Body of pancreas (tissue), 4 donors: Measurements from ENCODE around the gene LYRM4. TPM values are rescaled to one million over a fixed set of nuclear protein-coding genes. Genes with fewer than 3 reads are reported as not detected.
A peak's percentile ranks its signal among the peaks of the same experiment; 100 is the strongest.

Experiments
- ATAC-seq: fragments of 150-250 bp; one replicate; pipeline ENCODE4 v1.9.1; 2016
- DNase-seq, 4 donors: peaks; one replicate each; pipeline ENCODE4 v3.0.0-alpha.2; 2019
- H3K27ac ChIP-seq, 4 donors: fragments of 200-600 bp; sonication (generic); 1 replicate in 3 of 4; 2 replicates in 1 of 4; pipeline versions ENCODE4 v1.5.1 to v1.6.1; 2016 to 2019; ENCODE audit warnings: mild to moderate bottlenecking in 1 of 4, mixed read lengths in 1 of 4, moderate library complexity in 1 of 4
- H3K27me3 ChIP-seq, 2 donors: fragments of 200-600 bp; sonication (generic); one replicate each; pipeline ENCODE4 v1.6.0; 2016; ENCODE audit warnings: mild to moderate bottlenecking in 1 of 2
- H3K36me3 ChIP-seq, 2 donors: fragments of 200-600 bp; sonication (generic); replicated peaks in 1 of 2; 2 replicates each; pipeline ENCODE4 v1.5.1; 2016; ENCODE audit warnings: low read depth in 2 of 2; ENCODE audit not compliant: insufficient read depth in 1 of 2
- H3K4me1 ChIP-seq: fragments of 200-600 bp; sonication (generic); one replicate; pipeline ENCODE4 v1.6.0; 2016
- H3K4me3 ChIP-seq, 2 donors: fragments of 200-600 bp; sonication (generic); 1 replicate in 1 of 2; 2 replicates in 1 of 2; pipeline ENCODE4 v1.5.1; 2016 to 2019
- H3K9me3 ChIP-seq, 3 donors: fragments of 200-600 bp; sonication (generic); 1 replicate in 2 of 3; 2 replicates in 1 of 3; pipeline ENCODE4 v1.5.1; 2016
- CTCF ChIP-seq, 7 experiments: fragments of 450-650 bp in 4 of 7; fragments of 200-600 bp in 3 of 7; sonication (generic) in 3 of 7; IDR thresholded peaks; one replicate each; pipeline ENCODE4 v1.5.1; 2016 to 2019; ENCODE audit warnings: antibody characterized with exemption in 7 of 7
- POLR2A ChIP-seq, 3 donors: fragments of 450-650 bp; IDR thresholded peaks; one replicate each; pipeline ENCODE4 v1.6.1; 2016; ENCODE audit warnings: antibody characterized with exemption in 3 of 3, mild to moderate bottlenecking in 2 of 3
- WGBS, 2 donors: methylation state at CpG; one replicate each; pipeline ENCODE4 v1.1.5; 2017; 5-methylcytosine and 5-hydroxymethylcytosine counted together
- intact Hi-C: fragments of 100-400 bp; cut with DNase I; formaldehyde crosslinking; loops from one replicate; pipeline ENCODE4 v1.15.1; 2023
- total RNA-seq, 2 donors: library from RNA; depleted of rRNA; stranded (reverse); fragments of >200 nt; gene quantifications; one replicate each; pipeline ENCODE4 v1.1.0, GENCODE V29; 2016

Gene LYRM4
- total RNA-seq, 2 donors from 2014 or later, result 15.3 to 18.5 TPM

- Histone ChIP-seq H3K36me3 (no peaks in the 10 kb centered on the region), H3K9me3 (no peaks in the 10 kb centered on the region), H3K4me3 (no peak overlapping the region), H3K27ac (no peak overlapping the region), H3K4me1 (peaks cover 26% of the 10 kb centered on the region), H3K27me3 (no peaks in the 10 kb centered on the region)
- no peak for ATAC-seq
- intact Hi-C loops, result no loop called here
- DNase-seq, result no peak
- TF ChIP-seq CTCF (IDR thresholded peaks at IDR 0.05), result no peak
- no peak for TF ChIP-seq POLR2A (IDR thresholded peaks at IDR 0.05)
- WGBS, 2 donors, result 96 to 100% methylated on average over 1 of the region's 1 CpG
Observed at GRCh38 chr6:5290097-5290496, 29.3 kb upstream of the LYRM4 start.

GRCh38 chr6:5287966-5288297 is 27.2 kb upstream of the LYRM4 start:
- no peak for DNase-seq
- 41 to 60% methylated on average over 2 of the region's 2 CpGs for WGBS, 2 donors
- Histone ChIP-seq H3K9me3 (no peaks in the 10 kb centered on the region), H3K27me3 (no peaks in the 10 kb centered on the region), H3K4me3 (no peak overlapping the region), H3K27ac (no peak overlapping the region), H3K36me3 (no peaks in the 10 kb centered on the region), H3K4me1 (peaks cover 11% of the 10 kb centered on the region)
- TF ChIP-seq POLR2A (IDR thresholded peaks at IDR 0.05) (no peak), CTCF (IDR thresholded peaks at IDR 0.05) (no peak)
- intact Hi-C loops, result no loop called here
- no peak for ATAC-seq

- H3K4me3 ChIP-seq, result no peak overlapping the region
- H3K36me3 ChIP-seq, result no peaks in the 10 kb centered on the region
- peaks cover 11% of the 10 kb centered on the region for H3K4me1 ChIP-seq
- TF ChIP-seq CTCF (IDR thresholded peaks at IDR 0.05), result no peak
- no peak for TF ChIP-seq POLR2A (IDR thresholded peaks at IDR 0.05)
- intact Hi-C loops, result no loop called here
- ATAC-seq, result peak; percentile 18
- WGBS, 2 donors, result 85 to 87% methylated on average over 12 of the region's 12 CpGs
- DNase-seq, result no peak
- H3K27me3 ChIP-seq, result no peaks in the 10 kb centered on the region
- no peak overlapping the region for H3K27ac ChIP-seq
- H3K9me3 ChIP-seq, result no peaks in the 10 kb centered on the region
Observed at GRCh38 chr6:5287205-5287965, 26.6 kb upstream of the LYRM4 start.

- whole genome bisulfite sequencing, 2 donors, result 93 to 94% methylated on average over 7 of the region's 7 CpGs
- peaks cover 11% of the 10 kb centered on the region for H3K4me1 ChIP-seq
- no peak overlapping the region for H3K4me3 ChIP-seq
- ATAC-seq (no peak), DNase-seq (no peak)
- no peaks in the 10 kb centered on the region for H3K9me3 ChIP-seq
- intact Hi-C loops, result no loop called here
- no peaks in the 10 kb centered on the region for H3K36me3 ChIP-seq
- H3K27me3 ChIP-seq, result no peaks in the 10 kb centered on the region
- no peak overlapping the region for H3K27ac ChIP-seq
- TF ChIP-seq CTCF (IDR thresholded peaks at IDR 0.05) (no peak), POLR2A (IDR thresholded peaks at IDR 0.05) (no peak)
Observed at GRCh38 chr6:5286780-5287179, 26.0 kb upstream of the LYRM4 start.

GRCh38 chr6:5285526-5285925 is 24.8 kb upstream of the LYRM4 start:
- 88 to 89% methylated on average over 5 of the region's 5 CpGs for WGBS, 2 donors
- TF ChIP-seq CTCF (IDR thresholded peaks at IDR 0.05) (no peak), POLR2A (IDR thresholded peaks at IDR 0.05) (no peak)
- H3K36me3 ChIP-seq, result no peaks in the 10 kb centered on the region
- no peaks in the 10 kb centered on the region for H3K9me3 ChIP-seq
- no peak overlapping the region for H3K27ac ChIP-seq
- H3K4me1 ChIP-seq, result peaks cover 11% of the 10 kb centered on the region
- no peak overlapping the region for H3K4me3 ChIP-seq
- ATAC-seq (no peak), DNase-seq (no peak)
- intact Hi-C loops, result no loop called here
- H3K27me3 ChIP-seq, result no peaks in the 10 kb centered on the region
